Loucy (cell line): ENCODE measurements around the gene ASTN2.

Experiments used
- H2AFZ ChIP-seq: fragments of 200-600 bp; sonication (generic); 2 replicates; pipeline ENCODE4 v1.6.0; 2016; ENCODE audit warnings: antibody characterized with exemption, mild to moderate bottlenecking, low read length, moderate library complexity
- H3F3A ChIP-seq: fragments of 200-600 bp; 2 replicates; pipeline ENCODE4 v1.6.0; 2016; ENCODE audit warnings: antibody characterized with exemption, low read depth, mild to moderate bottlenecking
- H3K27me3 ChIP-seq: fragments of 200-600 bp; sonication (generic); 2 replicates; pipeline ENCODE4 v1.6.1; 2014; ENCODE audit warnings: low read length, mild to moderate bottlenecking; ENCODE audit not compliant: insufficient read depth, poor library complexity, severe bottlenecking
- H3K36me3 ChIP-seq: fragments of 200-600 bp; sonication (generic); 2 replicates; pipeline ENCODE4 v1.6.1; 2016; ENCODE audit warnings: low read length; ENCODE audit not compliant: insufficient read depth
- H3K4me1 ChIP-seq: fragments of 200-600 bp; sonication (generic); 2 replicates; pipeline ENCODE4 v1.5.1; 2014; ENCODE audit warnings: low read length, mild to moderate bottlenecking; ENCODE audit not compliant: insufficient read depth, poor library complexity, severe bottlenecking
- H3K4me2 ChIP-seq: fragments of 200-600 bp; sonication (generic); 2 replicates; pipeline ENCODE4 v1.6.0; 2014; ENCODE audit warnings: antibody characterized with exemption, low read length, low read depth, mild to moderate bottlenecking; ENCODE audit not compliant: poor library complexity, severe bottlenecking
- H3K4me3 ChIP-seq: fragments of 200-600 bp; sonication (generic); 2 replicates; pipeline ENCODE4 v1.5.1; 2014; ENCODE audit warnings: low read length, mild to moderate bottlenecking, mixed read lengths; ENCODE audit not compliant: poor library complexity, severe bottlenecking
- H3K79me2 ChIP-seq: fragments of 200-600 bp; sonication (generic); 2 replicates; pipeline ENCODE4 v1.6.1; 2014; ENCODE audit warnings: low read length; ENCODE audit not compliant: insufficient read depth
- H3K9ac ChIP-seq: fragments of 200-600 bp; sonication (generic); 2 replicates; pipeline ENCODE4 v1.6.0; 2014; ENCODE audit warnings: mild to moderate bottlenecking, low read depth, low read length, moderate library complexity; ENCODE audit not compliant: poor library complexity, severe bottlenecking
- H3K9me2 ChIP-seq: fragments of 200-600 bp; sonication (generic); replicated peaks from 2 replicates; pipeline ENCODE4 v1.6.1; 2016; ENCODE audit warnings: low read depth, low read length, mixed read lengths
- H3K9me3 ChIP-seq: fragments of 200-600 bp; sonication (generic); 2 replicates; pipeline ENCODE4 v1.6.1; 2014; ENCODE audit warnings: mild to moderate bottlenecking, antibody characterized with exemption, low read length, low read depth; ENCODE audit not compliant: insufficient read depth
- H4K20me1 ChIP-seq: fragments of 200-600 bp; sonication (generic); 2 replicates; pipeline ENCODE4 v1.6.0; 2014; ENCODE audit warnings: antibody characterized with exemption, low read length, mild to moderate bottlenecking; ENCODE audit not compliant: insufficient read depth, poor library complexity, severe bottlenecking
- EZH2phosphoT487 ChIP-seq: fragments of 200-600 bp; IDR thresholded peaks from 2 replicates; pipeline ENCODE4 v1.6.1; 2018; ENCODE audit warnings: antibody characterized with exemption, mild to moderate bottlenecking, moderate library complexity, borderline replicate concordance
- TF ChIP-seq, protein P1 (sequence below): fragments of 200-600 bp; sonication (generic); conservative IDR thresholded peaks from 2 replicates; pipeline ENCODE4 v1.5.1; 2014; ENCODE audit warnings: mild to moderate bottlenecking, antibody characterized with exemption, low read length

Gene ASTN2

DNA sequence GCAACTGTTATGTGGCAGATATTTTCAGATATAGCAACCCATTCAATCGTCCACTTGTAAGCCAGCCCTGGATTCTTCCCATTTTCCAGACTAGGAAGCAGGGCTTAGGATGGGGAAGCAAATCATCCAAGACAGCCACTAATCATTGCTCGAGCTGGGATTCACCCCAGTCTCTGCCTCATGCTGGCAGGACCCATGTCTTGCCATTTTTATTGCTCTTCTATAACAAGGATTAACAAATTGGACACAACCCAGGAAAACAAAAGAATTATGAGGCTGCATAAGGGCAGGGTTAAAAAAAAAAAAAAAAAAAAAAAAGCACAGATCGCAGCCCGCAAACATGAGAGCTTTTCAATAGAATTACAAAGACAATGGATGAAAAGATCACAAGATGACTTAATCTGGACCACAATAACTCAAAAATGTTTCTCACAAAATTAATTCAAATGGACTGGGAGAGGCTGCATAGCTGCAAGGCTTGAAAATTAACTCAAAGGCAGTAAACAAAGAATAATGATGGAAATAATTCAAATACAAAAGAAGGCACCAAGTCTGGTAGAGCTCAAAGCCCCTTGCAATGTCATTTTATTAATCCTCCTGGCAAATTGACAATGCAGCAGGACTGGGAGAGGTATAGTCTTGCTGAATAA is 40.7 kb downstream of the ASTN2 start:
- Histone ChIP-seq H3K9ac (no peak overlapping the region), H3K4me3 (no peak overlapping the region), H3K9me2 (no peaks in the 10 kb centered on the region), H3K4me1 (no peaks in the 10 kb centered on the region), H3K36me3 (no peaks in the 10 kb centered on the region), H3K9me3 (no peaks in the 10 kb centered on the region), H3K79me2 (no peaks in the 10 kb centered on the region), H4K20me1 (no peaks in the 10 kb centered on the region), H2AFZ (no peak overlapping the region), H3K4me2 (no peak overlapping the region), H3F3A (no peaks in the 10 kb centered on the region), H3K27me3 (no peaks in the 10 kb centered on the region)
- no peak for TF ChIP-seq EZH2phosphoT487
- TF ChIP-seq, protein P1, sequence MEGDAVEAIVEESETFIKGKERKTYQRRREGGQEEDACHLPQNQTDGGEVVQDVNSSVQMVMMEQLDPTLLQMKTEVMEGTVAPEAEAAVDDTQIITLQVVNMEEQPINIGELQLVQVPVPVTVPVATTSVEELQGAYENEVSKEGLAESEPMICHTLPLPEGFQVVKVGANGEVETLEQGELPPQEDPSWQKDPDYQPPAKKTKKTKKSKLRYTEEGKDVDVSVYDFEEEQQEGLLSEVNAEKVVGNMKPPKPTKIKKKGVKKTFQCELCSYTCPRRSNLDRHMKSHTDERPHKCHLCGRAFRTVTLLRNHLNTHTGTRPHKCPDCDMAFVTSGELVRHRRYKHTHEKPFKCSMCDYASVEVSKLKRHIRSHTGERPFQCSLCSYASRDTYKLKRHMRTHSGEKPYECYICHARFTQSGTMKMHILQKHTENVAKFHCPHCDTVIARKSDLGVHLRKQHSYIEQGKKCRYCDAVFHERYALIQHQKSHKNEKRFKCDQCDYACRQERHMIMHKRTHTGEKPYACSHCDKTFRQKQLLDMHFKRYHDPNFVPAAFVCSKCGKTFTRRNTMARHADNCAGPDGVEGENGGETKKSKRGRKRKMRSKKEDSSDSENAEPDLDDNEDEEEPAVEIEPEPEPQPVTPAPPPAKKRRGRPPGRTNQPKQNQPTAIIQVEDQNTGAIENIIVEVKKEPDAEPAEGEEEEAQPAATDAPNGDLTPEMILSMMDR, result no peak

DNA sequence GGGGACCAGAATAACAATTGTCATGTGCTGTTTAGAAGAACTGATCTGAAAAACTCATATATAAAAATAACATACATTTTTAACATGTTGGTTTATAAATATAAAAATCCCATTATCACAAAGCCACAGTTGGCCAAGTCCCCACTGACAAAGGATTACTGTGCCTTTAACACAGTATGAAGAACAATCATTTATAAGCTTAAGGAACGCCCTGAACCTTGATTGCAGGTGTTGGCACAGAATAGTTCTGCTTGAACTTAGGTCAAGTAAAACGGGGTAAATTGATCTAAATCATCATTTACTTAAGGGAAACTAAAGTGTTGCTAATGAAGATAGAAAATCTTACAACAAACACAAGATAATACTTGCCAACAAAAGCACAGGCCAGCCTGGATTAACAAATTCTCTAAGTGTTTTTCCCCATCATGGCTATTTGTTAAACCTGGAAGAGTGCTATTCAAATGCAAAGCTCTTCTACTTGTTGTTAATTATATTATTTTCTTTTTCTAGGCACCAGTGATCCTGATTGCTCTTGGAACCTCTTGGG is 46.1 kb downstream of the ASTN2 start:
- Histone ChIP-seq H3K4me1 (no peaks in the 10 kb centered on the region), H3K4me2 (no peak overlapping the region), H3K36me3 (no peaks in the 10 kb centered on the region), H2AFZ (no peak overlapping the region), H4K20me1 (no peaks in the 10 kb centered on the region), H3K4me3 (no peak overlapping the region), H3K9me3 (no peaks in the 10 kb centered on the region), H3K9me2 (no peaks in the 10 kb centered on the region), H3F3A (no peaks in the 10 kb centered on the region), H3K9ac (no peak overlapping the region), H3K79me2 (no peaks in the 10 kb centered on the region), H3K27me3 (no peaks in the 10 kb centered on the region)
- TF ChIP-seq EZH2phosphoT487, result no peak
- TF ChIP-seq, protein P1, result no peak

DNA sequence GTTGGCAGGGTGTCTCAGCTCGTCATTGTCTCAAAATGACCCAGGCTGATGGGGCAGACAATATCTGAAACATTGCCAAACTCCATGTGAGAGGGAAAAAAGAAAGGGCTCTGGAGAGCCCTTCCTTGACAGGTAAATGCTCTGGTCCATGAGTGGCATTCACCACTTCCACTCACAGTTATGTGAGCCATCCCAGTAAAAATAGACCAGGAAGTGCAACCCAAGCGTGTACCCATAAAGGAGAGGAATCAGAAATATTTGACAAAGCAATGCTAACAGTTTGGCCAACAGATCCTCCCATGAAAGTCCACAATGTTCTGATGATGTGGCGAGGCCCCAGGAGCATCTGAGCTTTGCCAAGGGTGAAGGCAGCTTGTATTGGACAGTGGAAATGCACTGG is 49.4 kb downstream of the ASTN2 start:
- no peaks in the 10 kb centered on the region for H4K20me1 ChIP-seq
- no peaks in the 10 kb centered on the region for H3K36me3 ChIP-seq
- no peaks in the 10 kb centered on the region for H3K79me2 ChIP-seq
- no peaks in the 10 kb centered on the region for H3K9me2 ChIP-seq
- H3F3A ChIP-seq, result no peaks in the 10 kb centered on the region
- TF ChIP-seq, protein P1, result no peak
- TF ChIP-seq EZH2phosphoT487, result no peak
- H3K4me2 ChIP-seq, result no peak overlapping the region
- H3K27me3 ChIP-seq, result no peaks in the 10 kb centered on the region
- no peak overlapping the region for H3K9ac ChIP-seq
- no peaks in the 10 kb centered on the region for H3K4me1 ChIP-seq
- no peak overlapping the region for H2AFZ ChIP-seq
- H3K4me3 ChIP-seq, result no peak overlapping the region
- no peaks in the 10 kb centered on the region; the same call in 1 of the 2 replicates for H3K9me3 ChIP-seq
